SK-N-SH (cell line): ENCODE data around the gene MORC2.

Source experiments
- EP300 ChIP-seq, 2 experiments: IDR thresholded peaks; 2 replicates each; pipeline versions ENCODE4 v1.4.0 to v1.6.1; 2012; ENCODE audit warnings: borderline replicate concordance in 1 of 2, low read depth in 1 of 2, low read length in 1 of 2
- FOSL2 ChIP-seq: IDR thresholded peaks from 2 replicates; pipeline ENCODE4 v1.4.0; 2012; ENCODE audit warnings: low read depth, mild to moderate bottlenecking, moderate library complexity, borderline replicate concordance
- GATA2 ChIP-seq: sonication (generic); formaldehyde crosslinking; IDR thresholded peaks from 2 replicates; pipeline ENCODE4 v1.5.0; 2020; ENCODE audit warnings: mild to moderate bottlenecking, missing genetic modification reagents
- JUND ChIP-seq: IDR thresholded peaks from 2 replicates; pipeline ENCODE4 v1.4.0; 2012
- MXI1 ChIP-seq: IDR thresholded peaks from 2 replicates; pipeline ENCODE4 v1.6.1; 2012; ENCODE audit warnings: mild to moderate bottlenecking, low read depth, low read length, improper control_type of control experiment
- POLR2AphosphoS5 ChIP-seq: IDR thresholded peaks from 2 replicates; pipeline ENCODE4 v1.6.1; 2012; ENCODE audit warnings: low read depth, low read length
- RAD21 ChIP-seq: IDR thresholded peaks from 2 replicates; pipeline ENCODE4 v1.6.1; 2012; ENCODE audit warnings: mild to moderate bottlenecking, low read length
- RCOR1 ChIP-seq: fragments of 150-350 bp; IDR thresholded peaks from 2 replicates; pipeline ENCODE4 v1.6.1; 2017; ENCODE audit warnings: antibody characterized with exemption, low read length
- RXRA ChIP-seq: IDR thresholded peaks from 2 replicates; pipeline ENCODE4 v1.4.0; 2012; ENCODE audit warnings: low read depth, mild to moderate bottlenecking, borderline replicate concordance
- SIN3A ChIP-seq: IDR thresholded peaks from 2 replicates; pipeline ENCODE4 v1.6.1; 2012; ENCODE audit warnings: low read depth, mild to moderate bottlenecking, low read length, moderate library complexity, borderline replicate concordance
- SMC3 ChIP-seq: IDR thresholded peaks from 2 replicates; pipeline ENCODE4 v1.6.1; 2012; ENCODE audit warnings: low read depth, low read length, improper control_type of control experiment
- TEAD4 ChIP-seq: IDR thresholded peaks from 2 replicates; pipeline ENCODE4 v1.4.0; 2012; ENCODE audit warnings: mild to moderate bottlenecking, borderline replicate concordance; ENCODE audit not compliant: insufficient read depth
- TF ChIP-seq, protein P1 (sequence below): fragments of 200-600 bp; sonication (generic); IDR thresholded peaks from 2 replicates; pipeline ENCODE4 v1.6.1; 2017; ENCODE audit warnings: antibody characterized with exemption, mild to moderate bottlenecking, moderate library complexity
- TF ChIP-seq, protein P2 (sequence below): fragments of 150-350 bp; IDR thresholded peaks from 2 replicates; pipeline ENCODE4 v1.6.1; 2017; ENCODE audit warnings: antibody characterized with exemption, low read length, low read depth, borderline replicate concordance

GRCh38 chr22:30930228-30930627 lies 38.3 kb downstream of the MORC2 start:
- TF ChIP-seq, protein P1, sequence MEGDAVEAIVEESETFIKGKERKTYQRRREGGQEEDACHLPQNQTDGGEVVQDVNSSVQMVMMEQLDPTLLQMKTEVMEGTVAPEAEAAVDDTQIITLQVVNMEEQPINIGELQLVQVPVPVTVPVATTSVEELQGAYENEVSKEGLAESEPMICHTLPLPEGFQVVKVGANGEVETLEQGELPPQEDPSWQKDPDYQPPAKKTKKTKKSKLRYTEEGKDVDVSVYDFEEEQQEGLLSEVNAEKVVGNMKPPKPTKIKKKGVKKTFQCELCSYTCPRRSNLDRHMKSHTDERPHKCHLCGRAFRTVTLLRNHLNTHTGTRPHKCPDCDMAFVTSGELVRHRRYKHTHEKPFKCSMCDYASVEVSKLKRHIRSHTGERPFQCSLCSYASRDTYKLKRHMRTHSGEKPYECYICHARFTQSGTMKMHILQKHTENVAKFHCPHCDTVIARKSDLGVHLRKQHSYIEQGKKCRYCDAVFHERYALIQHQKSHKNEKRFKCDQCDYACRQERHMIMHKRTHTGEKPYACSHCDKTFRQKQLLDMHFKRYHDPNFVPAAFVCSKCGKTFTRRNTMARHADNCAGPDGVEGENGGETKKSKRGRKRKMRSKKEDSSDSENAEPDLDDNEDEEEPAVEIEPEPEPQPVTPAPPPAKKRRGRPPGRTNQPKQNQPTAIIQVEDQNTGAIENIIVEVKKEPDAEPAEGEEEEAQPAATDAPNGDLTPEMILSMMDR = no peak
- no peak for TF ChIP-seq TEAD4
- TF ChIP-seq EP300 (IDR thresholded peaks at IDR 0.05; ENCODE audit: borderline replicate concordance in 1 of 2, low read depth in 1 of 2, low read length in 1 of 2) = no peak
- TF ChIP-seq RAD21 = no peak
- no peak for TF ChIP-seq RCOR1
- TF ChIP-seq FOSL2 = no peak
- TF ChIP-seq GATA2 (CRISPR knock-in tag) = no peak
- no peak for TF ChIP-seq JUND
- TF ChIP-seq RXRA = no peak
- TF ChIP-seq POLR2AphosphoS5 = no peak
- TF ChIP-seq, protein P2, sequence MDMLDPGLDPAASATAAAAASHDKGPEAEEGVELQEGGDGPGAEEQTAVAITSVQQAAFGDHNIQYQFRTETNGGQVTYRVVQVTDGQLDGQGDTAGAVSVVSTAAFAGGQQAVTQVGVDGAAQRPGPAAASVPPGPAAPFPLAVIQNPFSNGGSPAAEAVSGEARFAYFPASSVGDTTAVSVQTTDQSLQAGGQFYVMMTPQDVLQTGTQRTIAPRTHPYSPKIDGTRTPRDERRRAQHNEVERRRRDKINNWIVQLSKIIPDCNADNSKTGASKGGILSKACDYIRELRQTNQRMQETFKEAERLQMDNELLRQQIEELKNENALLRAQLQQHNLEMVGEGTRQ = no peak
- no peak for TF ChIP-seq SMC3
- TF ChIP-seq MXI1 = no peak
- TF ChIP-seq SIN3A = no peak
